H1 (cell line): Measurements from ENCODE around the gene PRR5L. TPM values are rescaled to one million over a fixed set of nuclear protein-coding genes. Genes with fewer than 3 reads are reported as not detected.

Experiments used
- CTCF ChIA-PET: fragments of 300-600 bp; sonication (Branson Sonifier 250); formaldehyde crosslinking; loops from one replicate; lab custom pipeline; 2021; ENCODE audit not compliant: partially characterized antibody; lab: Charles Lee
- POLR2A ChIA-PET: fragments of 300-600 bp; sonication (Branson Sonifier 250); formaldehyde crosslinking; loops from one replicate; lab custom pipeline; 2021; ENCODE audit warnings: inconsistent platforms; ENCODE audit not compliant: partially characterized antibody; lab: Charles Lee
- DNase-seq, 2 experiments: peaks; one replicate each; pipeline versions ENCODE4 v3.0.0 to v3.0.0-alpha.2; 2010 to 2022; ENCODE audit warnings: low spot score in 2 of 2, low read depth in 1 of 2, mixed read lengths in 1 of 2
- FAIRE-seq: peaks from 2 replicates; lab custom pipeline; 2011; peaks lifted over from hg19 to GRCh38; lab: Jason Lieb, UNC
- H2AFZ ChIP-seq: 2 replicates; pipeline ENCODE4 v1.8.1; 2012; ENCODE audit warnings: low read length, inconsistent platforms
- H2AK5ac ChIP-seq: 2 replicates; pipeline ENCODE4 v1.6.1; 2013; ENCODE audit warnings: low read depth, low read length
- H2BK120ac ChIP-seq: replicated peaks from 2 replicates; pipeline ENCODE3; 2013; ENCODE audit warnings: low read depth, low read length, inconsistent platforms
- H2BK12ac ChIP-seq: 2 replicates; pipeline ENCODE4 v1.6.1; 2013; ENCODE audit warnings: low read depth, low read length
- H2BK15ac ChIP-seq: 2 replicates; pipeline ENCODE4 v1.6.1; 2013; ENCODE audit warnings: low read length
- H2BK20ac ChIP-seq: 2 replicates; pipeline ENCODE4 v1.6.1; 2013; ENCODE audit warnings: low read length
- H2BK5ac ChIP-seq: 2 replicates; pipeline ENCODE4 v1.6.1; 2013; ENCODE audit warnings: low read depth, low read length
- H3K14ac ChIP-seq: 2 replicates; pipeline ENCODE4 v1.6.1; 2013; ENCODE audit warnings: inconsistent platforms; ENCODE audit not compliant: insufficient read length
- H3K18ac ChIP-seq: 2 replicates; pipeline ENCODE4 v1.6.1; 2013; ENCODE audit warnings: low read length; ENCODE audit errors: extremely low read depth
- H3K23ac ChIP-seq: 2 replicates; pipeline ENCODE4 v1.6.1; 2013; ENCODE audit warnings: inconsistent platforms; ENCODE audit not compliant: insufficient read length
- H3K23me2 ChIP-seq: 2 replicates; pipeline ENCODE4 v1.6.1; 2013; ENCODE audit warnings: low read depth, low read length
- H3K27ac ChIP-seq: 2 replicates; pipeline ENCODE4 v1.6.1; 2011; ENCODE audit warnings: low read depth, low read length, inconsistent platforms
- H3K27me3 ChIP-seq, 4 experiments: replicated peaks in 1 of 4; 1 replicate in 1 of 4; 2 replicates in 3 of 4; pipeline versions ENCODE4 v1.6.1 to v1.8.1; 2011 to 2013; ENCODE audit warnings: low read length in 3 of 4, mild to moderate bottlenecking in 3 of 4, inconsistent platforms in 2 of 4, mixed read lengths in 2 of 4, moderate library complexity in 1 of 4; ENCODE audit not compliant: control insufficient read depth in 3 of 4, insufficient read depth in 3 of 4; ENCODE audit errors: extremely low read depth in 1 of 4
- H3K36me3 ChIP-seq, 4 experiments: 2 replicates each; pipeline versions ENCODE4 v1.6.1 to v1.8.1; 2011 to 2013; ENCODE audit warnings: mild to moderate bottlenecking in 4 of 4, low read length in 3 of 4, moderate library complexity in 2 of 4, control low read depth in 1 of 4, inconsistent platforms in 1 of 4; ENCODE audit not compliant: insufficient read depth in 4 of 4, control insufficient read depth in 2 of 4
- H3K4ac ChIP-seq: replicated peaks from 2 replicates; pipeline ENCODE3; 2013; ENCODE audit warnings: low read length, low read depth, mixed read lengths, inconsistent platforms; ENCODE audit not compliant: insufficient read length
- H3K4me1 ChIP-seq, 4 experiments: replicated peaks in 1 of 4; 1 replicate in 1 of 4; 2 replicates in 3 of 4; pipeline versions ENCODE4 v1.6.1 to v1.8.1; 2011 to 2013; ENCODE audit warnings: low read length in 3 of 4, inconsistent platforms in 2 of 4, mixed read lengths in 1 of 4; ENCODE audit not compliant: insufficient read depth in 4 of 4, control insufficient read depth in 3 of 4
- H3K4me2 ChIP-seq, 2 experiments: 2 replicates each; pipeline versions ENCODE4 v1.6.1 to v1.8.1; 2011 to 2013; ENCODE audit warnings: low read depth in 2 of 2, low read length in 2 of 2, control low read depth in 1 of 2, inconsistent platforms in 1 of 2, mild to moderate bottlenecking in 1 of 2; ENCODE audit not compliant: insufficient read depth in 1 of 2
- H3K4me3 ChIP-seq, 4 experiments: fragments of 200-600, 300-600 bp in 1 of 4; sonication (generic), shearing (Covaris generic), sonication (Bioruptor Twin) in 1 of 4; 2 replicates each; pipeline versions ENCODE4 v1.5.1 to v1.8.1; 2011 to 2016; ENCODE audit warnings: low read length in 4 of 4, low read depth in 3 of 4, control low read depth in 2 of 4, inconsistent platforms in 2 of 4, mild to moderate bottlenecking in 2 of 4, mixed read lengths in 1 of 4, moderate library complexity in 1 of 4; ENCODE audit not compliant: insufficient read depth in 2 of 4; ENCODE audit errors: extremely low read depth in 1 of 4
- H3K56ac ChIP-seq: replicated peaks from 2 replicates; pipeline ENCODE3; 2013; ENCODE audit warnings: low read depth, mild to moderate bottlenecking, mixed read lengths, low read length, inconsistent platforms; ENCODE audit not compliant: insufficient read length
- H3K79me1 ChIP-seq: 2 replicates; pipeline ENCODE4 v1.6.1; 2013; ENCODE audit warnings: low read depth, low read length, control low read depth
- H3K79me2 ChIP-seq, 2 experiments: 2 replicates each; pipeline versions ENCODE4 v1.6.1 to v1.8.1; 2012 to 2013; ENCODE audit warnings: low read length in 2 of 2, mild to moderate bottlenecking in 2 of 2, inconsistent platforms in 1 of 2; ENCODE audit not compliant: insufficient read depth in 2 of 2, control insufficient read depth in 1 of 2
- H3K9ac ChIP-seq, 4 experiments: replicated peaks in 1 of 4; 1 replicate in 1 of 4; 2 replicates in 3 of 4; pipeline versions ENCODE4 v1.6.1 to v1.8.1; 2011 to 2013; ENCODE audit warnings: low read depth in 3 of 4, low read length in 3 of 4, control low read depth in 2 of 4, mild to moderate bottlenecking in 2 of 4, moderate library complexity in 2 of 4, inconsistent platforms in 1 of 4; ENCODE audit errors: extremely low read depth in 1 of 4
- H3K9me3 ChIP-seq, 2 experiments: 2 replicates each; pipeline versions ENCODE4 v1.6.1 to v1.8.1; 2012 to 2013; ENCODE audit warnings: mild to moderate bottlenecking in 2 of 2, moderate library complexity in 2 of 2, control low read depth in 1 of 2, inconsistent platforms in 1 of 2, low read depth in 1 of 2, low read length in 1 of 2, mixed read lengths in 1 of 2; ENCODE audit not compliant: insufficient read depth in 2 of 2
- H4K20me1 ChIP-seq, 2 experiments: replicated peaks in 1 of 2; 2 replicates each; pipeline versions ENCODE3 to v1.8.1; 2011 to 2013; ENCODE audit warnings: inconsistent platforms in 2 of 2, low read length in 2 of 2, mild to moderate bottlenecking in 1 of 2; ENCODE audit not compliant: insufficient read depth in 2 of 2, control insufficient read depth in 1 of 2
- H4K5ac ChIP-seq: 2 replicates; pipeline ENCODE4 v1.6.1; 2013; ENCODE audit warnings: low read length, low read depth, mixed read lengths, inconsistent platforms; ENCODE audit not compliant: insufficient read length
- H4K8ac ChIP-seq: 2 replicates; pipeline ENCODE4 v1.8.0; 2013; ENCODE audit warnings: mild to moderate bottlenecking, moderate library complexity, low read length, inconsistent platforms; ENCODE audit not compliant: insufficient read depth; ENCODE audit errors: extremely low read depth
- H4K91ac ChIP-seq: replicated peaks from 2 replicates; pipeline ENCODE3; 2013; ENCODE audit warnings: low read length, mixed read lengths, inconsistent platforms; ENCODE audit not compliant: insufficient read length
- BRCA1 ChIP-seq: IDR thresholded peaks from 2 replicates; pipeline ENCODE4 v1.6.1; 2012; ENCODE audit warnings: low read depth, low read length, improper control_type of control experiment
- HDAC6 ChIP-seq: IDR thresholded peaks from one replicate; pipeline ENCODE4 v1.7.1; 2012; ENCODE audit warnings: low read depth, mild to moderate bottlenecking, inconsistent platforms, low read length, moderate library complexity
- JUND ChIP-seq: IDR thresholded peaks from 2 replicates; pipeline ENCODE4 v1.6.1; 2011; ENCODE audit warnings: mild to moderate bottlenecking, improper control_type of control experiment, low read length
- PHF8 ChIP-seq: fragments of 200-600 bp; sonication (generic); conservative IDR thresholded peaks from 2 replicates; pipeline ENCODE4 v1.7.1; 2012; ENCODE audit warnings: low read depth, mild to moderate bottlenecking, inconsistent platforms, low read length, moderate library complexity
- SIN3A ChIP-seq, 2 experiments: IDR thresholded peaks in 1 of 2; conservative IDR thresholded peaks in 1 of 2; 2 replicates each; pipeline ENCODE4 v1.6.1; 2011 to 2012; ENCODE audit warnings: low read length in 2 of 2, improper control_type of control experiment in 1 of 2, low read depth in 1 of 2, mild to moderate bottlenecking in 1 of 2
- SP2 ChIP-seq: IDR thresholded peaks from 2 replicates; pipeline ENCODE4 v1.6.1; 2012; ENCODE audit warnings: mild to moderate bottlenecking, low read length, inconsistent platforms
- YY1 ChIP-seq: IDR thresholded peaks from 2 replicates; pipeline ENCODE4 v1.6.1; 2011; ENCODE audit warnings: low read depth, mild to moderate bottlenecking, low read length
- ZNF274 ChIP-seq: IDR thresholded peaks from 2 replicates; pipeline ENCODE4 v1.7.0; 2012; ENCODE audit warnings: low read length, borderline replicate concordance; ENCODE audit errors: extremely low read depth
- WGBS, 2 experiments: shearing (Covaris generic) in 1 of 2; methylation state at CpG; one replicate each; pipeline versions ENCODE4 v1.1.6 to v1.1.7; 2013 to 2015; ENCODE audit warnings: low lambda C conversion rate in 2 of 2, mixed read lengths in 2 of 2, inconsistent platforms in 1 of 2, low coverage in 1 of 2, missing lambda C conversion rate in 1 of 2; ENCODE audit not compliant: insufficient replicate concordance in 2 of 2, insufficient coverage in 1 of 2, insufficient read length in 1 of 2; ENCODE audit errors: extremely low coverage in 1 of 2, missing lambda C conversion rate in 1 of 2; 5-methylcytosine and 5-hydroxymethylcytosine counted together
- polyA plus RNA-seq, 7 experiments: library from polyadenylated mRNA; depleted of rRNA in 3 of 7; stranded (reverse) in 5 of 7; unstranded in 2 of 7; fragments of >200 nt in 5 of 7; fragments of 200-250 nt in 2 of 7; gene quantifications; 1 replicate in 5 of 7; 2 replicates in 1 of 7; 4 replicates in 1 of 7; pipeline versions ENCODE4 v1.2.1 to v1.2.3, GENCODE V29; 2011 to 2013; ENCODE audit warnings: missing spikeins in 2 of 7, mixed read lengths in 2 of 7
- total RNA-seq: library from RNA; stranded (reverse); fragmentation: NEBNext Ultra II Directional; extraction: Animal tissue kit (Norgen Biotek cat#: 25700); gene quantifications from 2 replicates; pipeline ENCODE4 v1.2.1, GENCODE V29; 2021
- TF ChIP-seq, protein P1 (sequence below): IDR thresholded peaks from 2 replicates; pipeline ENCODE4 v1.6.1; 2012; ENCODE audit warnings: low read length, inconsistent platforms
- TF ChIP-seq, protein P2 (sequence below), 3 experiments: IDR thresholded peaks; 1 replicate in 2 of 3; 2 replicates in 1 of 3; pipeline versions ENCODE4 v1.5.1 to v1.6.1; 2011; ENCODE audit warnings: low read length in 3 of 3, mild to moderate bottlenecking in 3 of 3, inconsistent platforms in 2 of 3, low read depth in 1 of 3, moderate library complexity in 1 of 3; ENCODE audit not compliant: insufficient read depth in 1 of 3; ENCODE audit errors: control extremely low read depth in 1 of 3

Gene PRR5L
- total and polyA plus RNA-seq, 2 of the 8 experiments (the other 6 are each of a cell fraction or from before 2014, with no cell fraction given), result 6.6 to 10.1 TPM

DNA sequence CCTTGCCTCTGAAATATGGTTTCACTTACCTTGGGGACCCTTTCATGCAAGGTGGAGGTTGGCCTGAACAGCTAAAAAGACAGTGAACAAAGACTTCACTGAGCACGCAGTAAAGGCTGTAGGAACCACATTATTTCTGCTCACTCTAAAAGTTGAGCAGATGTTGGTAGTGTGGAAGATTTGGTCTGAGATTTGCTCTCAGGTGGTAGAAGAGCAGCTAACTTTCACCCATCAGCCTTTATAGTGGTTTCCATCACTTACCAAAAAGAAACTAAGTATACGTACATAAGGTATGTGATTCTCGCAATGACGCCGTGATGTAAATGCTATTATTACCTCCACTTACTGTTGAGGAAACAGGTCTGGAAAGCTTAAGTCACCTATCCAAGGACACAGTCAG lies 47.3 kb downstream of the PRR5L start:
- no peaks in the 10 kb centered on the region for H3K4me1 ChIP-seq
- TF ChIP-seq, protein P1, sequence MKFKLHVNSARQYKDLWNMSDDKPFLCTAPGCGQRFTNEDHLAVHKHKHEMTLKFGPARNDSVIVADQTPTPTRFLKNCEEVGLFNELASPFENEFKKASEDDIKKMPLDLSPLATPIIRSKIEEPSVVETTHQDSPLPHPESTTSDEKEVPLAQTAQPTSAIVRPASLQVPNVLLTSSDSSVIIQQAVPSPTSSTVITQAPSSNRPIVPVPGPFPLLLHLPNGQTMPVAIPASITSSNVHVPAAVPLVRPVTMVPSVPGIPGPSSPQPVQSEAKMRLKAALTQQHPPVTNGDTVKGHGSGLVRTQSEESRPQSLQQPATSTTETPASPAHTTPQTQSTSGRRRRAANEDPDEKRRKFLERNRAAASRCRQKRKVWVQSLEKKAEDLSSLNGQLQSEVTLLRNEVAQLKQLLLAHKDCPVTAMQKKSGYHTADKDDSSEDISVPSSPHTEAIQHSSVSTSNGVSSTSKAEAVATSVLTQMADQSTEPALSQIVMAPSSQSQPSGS, result no peak
- TF ChIP-seq SP2 (no peak), ZNF274 (no peak), BRCA1 (no peak), HDAC6 (no peak), YY1 (no peak), JUND (no peak), PHF8 (no peak), SIN3A (conservative IDR thresholded peaks at IDR 0.05 in 1 of 2, IDR thresholded peaks at IDR 0.05 in 1 of 2; ENCODE audit: low read depth in 1 of 2, low read length in 2 of 2) (no peak)
- TF ChIP-seq, protein P2, sequence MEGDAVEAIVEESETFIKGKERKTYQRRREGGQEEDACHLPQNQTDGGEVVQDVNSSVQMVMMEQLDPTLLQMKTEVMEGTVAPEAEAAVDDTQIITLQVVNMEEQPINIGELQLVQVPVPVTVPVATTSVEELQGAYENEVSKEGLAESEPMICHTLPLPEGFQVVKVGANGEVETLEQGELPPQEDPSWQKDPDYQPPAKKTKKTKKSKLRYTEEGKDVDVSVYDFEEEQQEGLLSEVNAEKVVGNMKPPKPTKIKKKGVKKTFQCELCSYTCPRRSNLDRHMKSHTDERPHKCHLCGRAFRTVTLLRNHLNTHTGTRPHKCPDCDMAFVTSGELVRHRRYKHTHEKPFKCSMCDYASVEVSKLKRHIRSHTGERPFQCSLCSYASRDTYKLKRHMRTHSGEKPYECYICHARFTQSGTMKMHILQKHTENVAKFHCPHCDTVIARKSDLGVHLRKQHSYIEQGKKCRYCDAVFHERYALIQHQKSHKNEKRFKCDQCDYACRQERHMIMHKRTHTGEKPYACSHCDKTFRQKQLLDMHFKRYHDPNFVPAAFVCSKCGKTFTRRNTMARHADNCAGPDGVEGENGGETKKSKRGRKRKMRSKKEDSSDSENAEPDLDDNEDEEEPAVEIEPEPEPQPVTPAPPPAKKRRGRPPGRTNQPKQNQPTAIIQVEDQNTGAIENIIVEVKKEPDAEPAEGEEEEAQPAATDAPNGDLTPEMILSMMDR (IDR thresholded peaks at IDR 0.05; ENCODE audit: control extremely low read depth in 1 of 3, insufficient read depth in 1 of 3, low read depth in 1 of 3, low read length in 3 of 3), result no peak

More for the DNA sequence above, 47.3 kb downstream of the PRR5L start:
- H4K5ac ChIP-seq, result no peak overlapping the region
- no peaks in the 10 kb centered on the region for H3K79me1 ChIP-seq
- H3K4me3 ChIP-seq, result no peak overlapping the region
- H3K9ac ChIP-seq, result no peak overlapping the region
- H2BK5ac ChIP-seq, result no peak overlapping the region
- H3K27ac ChIP-seq, result no peak overlapping the region
- no peak overlapping the region for H2AFZ ChIP-seq
- no peaks in the 10 kb centered on the region for H3K23me2 ChIP-seq
- DNase-seq (no peak), FAIRE-seq (no peak)
- H3K18ac ChIP-seq, result no peak overlapping the region
- H3K4ac ChIP-seq, result no peak overlapping the region
- H3K56ac ChIP-seq, result no peak overlapping the region
- no peak overlapping the region for H2BK12ac ChIP-seq
- H2BK20ac ChIP-seq, result no peak overlapping the region
- no peak overlapping the region for H3K23ac ChIP-seq
- no peak overlapping the region for H2BK120ac ChIP-seq
- no peak overlapping the region for H2BK15ac ChIP-seq
- no peak overlapping the region for H3K4me2 ChIP-seq
- no peak overlapping the region for H3K14ac ChIP-seq
- H3K36me3 ChIP-seq, result no peaks in the 10 kb centered on the region
- no peak overlapping the region for H4K8ac ChIP-seq
- no peaks in the 10 kb centered on the region for H3K79me2 ChIP-seq
- H4K91ac ChIP-seq, result no peak overlapping the region
- no peaks in the 10 kb centered on the region for H4K20me1 ChIP-seq
- no peaks in the 10 kb centered on the region for H3K27me3 ChIP-seq
- 94% methylated on average over 5 of the region's 5 CpGs; no CpG with 5 or more reads in 1 of the 2 experiments for WGBS, 2 experiments
- H2AK5ac ChIP-seq, result no peak overlapping the region
- ChIA-PET CTCF (interaction anchor here (0.7 to 2.0 kb wide), 2 partner anchors 10 to 856 kb away, joined by 3 to 5 read pairs; no protein-coding TSS in a partner anchor), POLR2A (no interaction called here)
- no peaks in the 10 kb centered on the region for H3K9me3 ChIP-seq
